Islet precursor cell (in vitro differentiated cells): ENCODE results near the gene CASQ2.

ENCODE experiments used
- DNase-seq: peaks from one replicate; pipeline ENCODE4 v3.0.0-alpha.2; 2018

Gene CASQ2

GRCh38 chr1:115656461-115657077 lies 111.9 kb downstream of the CASQ2 start:
- no peak for DNase-seq

DNA sequence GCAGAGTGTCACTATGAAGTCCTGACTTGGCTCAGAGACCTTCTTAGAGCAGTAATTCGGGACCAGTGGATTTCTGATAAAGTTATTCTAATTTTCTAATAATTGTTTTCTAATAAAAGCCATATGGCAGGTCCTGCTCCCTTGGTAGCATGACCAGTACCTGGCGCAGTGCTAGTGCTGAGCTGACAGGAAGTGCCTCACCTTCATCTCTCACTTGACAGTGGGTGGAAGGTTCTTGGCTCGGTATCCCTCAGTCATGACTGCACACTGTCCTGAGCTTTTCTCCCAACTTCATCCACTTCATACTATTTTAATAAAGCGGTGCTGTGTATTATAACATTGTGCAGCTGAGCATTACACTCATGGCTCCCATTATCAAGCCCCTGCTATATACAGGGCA lies 112.6 kb downstream of the CASQ2 start:
- no peak for DNase-seq

- no peak for DNase-seq
These were observed 113.2 kb downstream of the CASQ2 start for GRCh38 chr1:115655306-115655663.

GRCh38 chr1:115654663-115655305 lies 113.7 kb downstream of the CASQ2 start:
- DNase-seq = peak; percentile 82

DNA sequence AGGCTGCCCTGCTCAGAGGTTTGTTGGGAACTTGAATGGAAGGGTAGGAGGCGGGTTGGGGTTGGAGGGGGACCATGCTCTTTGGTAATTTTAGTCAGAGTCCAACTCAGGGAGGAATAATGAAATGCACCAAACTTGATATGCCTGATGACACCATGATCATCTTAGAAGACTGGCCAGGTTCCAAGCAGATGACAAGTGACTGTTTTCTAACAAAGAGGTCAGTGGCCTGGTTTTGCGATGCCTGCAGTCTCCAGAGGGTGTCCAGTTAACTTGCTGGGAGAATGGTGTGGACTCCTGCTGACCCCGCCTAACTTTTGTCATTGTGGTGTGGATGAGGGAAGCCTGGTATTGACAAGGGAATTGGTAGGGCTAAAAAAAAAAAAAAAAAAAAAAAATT lies 114.4 kb downstream of the CASQ2 start:
- DNase-seq = peak; percentile 39

DNA sequence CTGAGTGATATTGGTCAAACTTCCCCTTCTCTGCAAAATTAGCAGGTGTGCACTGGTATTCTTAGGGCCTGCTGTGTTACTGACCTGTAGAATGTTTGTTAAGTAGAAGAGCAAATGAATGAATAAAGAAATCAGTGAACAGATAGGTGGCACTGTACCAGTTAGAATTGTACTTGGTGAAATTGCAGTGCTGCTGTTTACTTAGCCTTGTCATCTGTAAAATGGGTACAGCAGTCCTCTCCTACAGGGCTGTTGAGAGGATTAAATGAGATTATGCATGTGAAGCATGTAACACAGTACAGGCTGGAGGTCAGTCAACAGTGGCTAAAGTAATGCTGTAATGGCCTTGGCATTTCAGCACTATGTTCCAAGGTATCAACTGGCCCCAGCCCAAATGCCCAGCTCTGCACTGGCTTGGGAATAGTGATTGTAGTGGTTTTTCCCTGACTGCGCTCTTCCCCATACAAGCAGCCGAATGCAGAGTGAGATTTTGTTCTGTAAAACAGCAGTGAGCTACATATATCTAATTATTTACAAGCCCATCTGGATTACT lies 116.2 kb downstream of the CASQ2 start:
- DNase-seq = peak; percentile 10

GRCh38 chr1:115651391-115651790 lies 117.1 kb downstream of the CASQ2 start:
- DNase-seq = peak; percentile 42

GRCh38 chr1:115650961-115651360 lies 117.6 kb downstream of the CASQ2 start:
- DNase-seq = peak; percentile 61
